HEK293T (cell line): ENCODE measurements around the gene RPRD1B.

Experiments used
- ELF4 ChIP-seq: fragments of 450-650 bp; IDR thresholded peaks from 2 replicates; pipeline ENCODE4 v1.6.1; 2017; ENCODE audit warnings: antibody characterized with exemption
- FOXA1 ChIP-seq: fragments of 450-650 bp; IDR thresholded peaks from 2 replicates; pipeline ENCODE4 v1.6.1; 2016; ENCODE audit warnings: mild to moderate bottlenecking
- FOXM1 ChIP-seq: fragments of 450-650 bp; IDR thresholded peaks from 2 replicates; pipeline ENCODE4 v1.6.1; 2017; ENCODE audit warnings: mild to moderate bottlenecking, borderline replicate concordance
- L3MBTL2 ChIP-seq: fragments of 450-650 bp; conservative IDR thresholded peaks from 2 replicates; pipeline ENCODE4 v1.6.1; 2016; ENCODE audit warnings: mild to moderate bottlenecking
- LEF1 ChIP-seq: fragments of 450-650 bp; IDR thresholded peaks from 2 replicates; pipeline ENCODE4 v1.6.1; 2017; ENCODE audit warnings: mild to moderate bottlenecking, borderline replicate concordance
- SP1 ChIP-seq: fragments of 450-650 bp; IDR thresholded peaks from 2 replicates; pipeline ENCODE4 v1.6.1; 2017

DNA sequence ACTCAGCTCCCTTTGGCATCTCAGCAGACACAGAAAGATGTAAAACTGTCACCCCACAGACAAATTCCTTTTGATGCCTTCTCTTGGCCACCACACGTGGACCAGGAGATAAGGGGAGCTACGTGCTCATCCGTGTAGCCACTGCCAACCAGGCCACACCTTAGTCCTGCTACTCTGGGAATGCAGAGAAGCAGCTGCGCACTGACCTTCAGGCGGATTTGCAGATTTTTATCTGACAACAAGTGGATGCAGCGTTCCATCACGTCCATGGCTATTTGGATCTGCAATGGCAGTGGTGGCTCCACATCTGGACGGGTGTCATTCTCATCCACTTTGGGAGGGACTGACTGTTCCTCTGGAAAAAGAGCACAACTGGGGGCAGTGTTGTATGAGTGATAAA, 31.1 kb upstream of the RPRD1B start:
- no peak for TF ChIP-seq SP1
- no peak for TF ChIP-seq FOXM1
- TF ChIP-seq ELF4 = no peak
- no peak for TF ChIP-seq FOXA1
- no peak for TF ChIP-seq LEF1
- no peak for TF ChIP-seq L3MBTL2
